ENCODE results near the gene PCTP. TPM values are rescaled to one million over a fixed set of nuclear protein-coding genes. Genes with fewer than 3 reads are reported as not detected.

The PCTP gene
- total RNA-seq (1 to 10 TPM; 1.5 to 8.8 TPM), total RNA-seq (3.5 to 10.2 reads per million in 2 donors)

DNA sequence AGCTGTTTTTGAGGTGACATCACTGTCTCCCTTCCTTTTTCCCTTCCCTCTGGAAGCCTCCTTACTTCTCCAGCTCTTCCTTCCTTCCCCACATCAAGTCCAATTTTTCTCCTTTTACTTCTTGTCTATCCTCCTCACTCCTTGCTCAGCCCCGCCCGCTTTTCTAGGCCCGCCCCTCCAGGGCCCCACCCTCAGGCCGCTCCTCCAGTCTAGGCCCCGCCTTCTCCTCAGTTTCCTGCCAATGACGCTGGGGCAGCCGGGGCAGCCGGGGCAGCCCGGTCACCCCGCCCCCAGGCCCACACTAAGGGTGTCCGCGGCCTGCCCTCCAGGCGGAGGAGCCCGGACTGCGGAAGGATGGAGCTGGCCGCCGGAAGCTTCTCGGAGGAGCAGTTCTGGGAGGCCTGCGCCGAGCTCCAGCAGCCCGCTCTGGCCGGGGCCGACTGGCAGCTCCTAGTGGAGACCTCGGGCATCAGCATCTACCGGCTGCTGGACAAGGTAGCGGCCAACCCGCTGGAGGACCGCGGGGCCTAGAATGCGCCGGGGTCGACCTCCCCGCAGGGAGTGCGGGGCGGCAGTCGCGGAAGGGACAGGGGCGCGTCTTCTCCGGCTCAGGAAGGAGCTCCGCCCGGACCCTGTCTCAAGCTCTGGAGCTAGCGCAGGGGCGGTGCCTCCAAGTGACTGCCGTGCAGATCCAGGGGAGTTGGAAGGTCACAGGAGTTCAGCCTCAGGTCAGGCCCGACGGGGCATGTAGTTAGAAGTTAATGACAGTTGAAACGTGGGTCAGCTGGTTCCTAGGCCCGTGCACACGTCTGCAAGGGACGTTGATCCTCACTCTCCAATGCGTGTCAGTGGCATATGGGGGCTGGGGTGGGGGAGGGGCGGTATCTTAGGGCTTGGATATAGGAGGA lies at the start of gene PCTP:
Gene PCTP (plus strand): TSS at position 302 of the 908 bp plus-strand sequence. CDS start 53 bp downstream, at position 355.
- Mint-ChIP-seq H3K4me3 (peak within 1 kb of the TSS; percentile 87), H3K27me3 (peaks cover 22% of the 10 kb centered on the region), H3K27ac (peak within 1 kb of the TSS; percentile 29), H3K4me1 (peaks cover 9% of the 10 kb centered on the region), H3K36me3 (ENCODE audit: low read depth) (no peaks in the 10 kb centered on the region)
- ATAC-seq (peak; percentile 98), DNase-seq (peak; percentile 60 to 69 (median 64))
- no peaks in the 10 kb centered on the region for H3K9me3 ChIP-seq (ENCODE audit: control insufficient read depth, low read length, poor library complexity, severe bottlenecking)

- H3K4me3 Mint-ChIP-seq, result no peak overlapping the region
- no peak for DNase-seq
- H3K4me1 Mint-ChIP-seq, result no peaks in the 10 kb centered on the region
- no peak for ATAC-seq
- H3K27me3 Mint-ChIP-seq, result peaks cover 59% of the 10 kb centered on the region
- H3K27ac Mint-ChIP-seq, result no peak overlapping the region
- H3K36me3 Mint-ChIP-seq (ENCODE audit: low read depth), result peaks cover 2% of the 10 kb centered on the region
- H3K9me3 ChIP-seq (ENCODE audit: control insufficient read depth, low read length, poor library complexity, severe bottlenecking), result no peaks in the 10 kb centered on the region
These were observed 48.7 kb upstream of the PCTP start for GRCh38 chr17:55702150-55702549.

- Mint-ChIP-seq H3K4me3 (no peak overlapping the region), H3K4me1 (peaks cover 3% of the 10 kb centered on the region), H3K36me3 (ENCODE audit: low read depth) (peaks cover 2% of the 10 kb centered on the region), H3K27ac (no peak overlapping the region), H3K27me3 (peaks cover 60% of the 10 kb centered on the region)
- H3K9me3 ChIP-seq (ENCODE audit: control insufficient read depth, low read length, poor library complexity, severe bottlenecking), result no peaks in the 10 kb centered on the region
- DNase-seq (no peak), ATAC-seq (no peak)
These were observed 46.5 kb upstream of the PCTP start for GRCh38 chr17:55704401-55704800.

DNA sequence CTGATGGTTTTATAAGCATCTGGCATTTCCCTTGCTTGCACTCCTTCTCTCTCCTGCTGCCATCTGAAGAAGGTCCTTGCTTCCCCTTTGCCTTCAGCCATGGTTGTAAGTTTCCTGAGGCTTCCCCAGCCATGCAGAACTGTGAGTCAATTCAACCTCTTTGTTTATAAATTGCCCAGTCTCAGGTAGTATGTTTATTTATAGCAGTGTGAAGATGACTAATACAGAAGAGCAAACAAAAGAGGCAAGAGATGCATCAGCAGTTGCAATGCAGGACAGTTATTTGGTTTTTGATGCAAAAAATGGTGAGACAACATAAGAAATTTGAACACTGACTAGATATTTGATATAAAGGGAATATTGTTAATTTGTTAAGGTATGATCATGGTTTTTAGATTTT lies 45.0 kb upstream of the PCTP start:
- ATAC-seq (no peak), DNase-seq (no peak)

DNA sequence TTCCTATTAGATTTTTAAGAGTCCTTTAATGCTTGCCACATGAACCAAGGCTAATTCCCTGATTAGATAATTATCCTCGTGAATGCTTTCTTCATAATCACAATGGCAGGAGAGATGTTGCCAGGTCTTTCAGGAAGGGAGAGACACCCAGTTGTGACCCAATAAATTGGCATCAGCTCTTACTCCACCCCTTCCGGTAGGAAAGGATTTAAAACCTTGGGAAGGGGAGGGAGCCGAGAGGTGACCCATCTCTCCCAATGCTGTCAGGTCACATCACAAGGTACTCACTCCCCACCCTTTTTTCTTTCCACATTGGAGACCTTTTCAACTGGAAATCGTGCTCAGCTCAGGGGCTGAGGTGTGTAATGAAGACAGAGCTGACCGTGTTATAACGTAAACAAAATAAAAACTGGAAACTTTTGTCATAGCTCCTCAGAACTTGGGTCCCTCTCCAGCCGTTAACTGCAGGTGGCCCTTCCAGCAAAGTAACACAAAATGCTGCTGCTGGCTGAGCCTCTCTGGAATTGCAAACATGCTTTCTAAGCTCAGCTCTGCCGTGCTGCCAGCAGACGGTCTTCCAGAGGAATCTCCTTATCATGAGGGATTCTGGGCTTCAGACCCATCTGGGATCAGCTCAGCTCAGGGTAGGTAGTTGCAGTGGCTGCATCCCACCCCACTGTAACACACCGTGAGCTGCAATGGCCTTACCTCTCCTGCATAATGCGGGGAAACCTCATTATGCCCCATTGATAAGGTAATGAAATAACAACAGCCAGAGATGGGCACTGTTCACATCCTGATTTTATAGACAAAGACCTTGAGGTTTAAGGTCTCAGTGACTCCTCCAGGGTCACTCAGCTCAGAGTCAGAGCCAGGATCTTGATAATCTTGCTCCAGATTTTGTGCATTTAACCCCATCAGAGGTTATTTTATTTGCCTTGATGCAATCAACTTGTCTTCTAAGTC lies 43.8 kb upstream of the PCTP start:
- no peak overlapping the region for H3K4me3 Mint-ChIP-seq
- peaks cover 63% of the 10 kb centered on the region for H3K27me3 Mint-ChIP-seq
- DNase-seq, result no peak
- no peaks in the 10 kb centered on the region for H3K36me3 Mint-ChIP-seq (ENCODE audit: low read depth)
- H3K27ac Mint-ChIP-seq, result no peak overlapping the region
- ATAC-seq, result no peak
- H3K4me1 Mint-ChIP-seq, result peaks cover 3% of the 10 kb centered on the region
- no peaks in the 10 kb centered on the region for H3K9me3 ChIP-seq (ENCODE audit: control insufficient read depth, low read length, poor library complexity, severe bottlenecking)

More for the DNA sequence above, 45.0 kb upstream of the PCTP start:
- Mint-ChIP-seq H3K27me3 (peaks cover 59% of the 10 kb centered on the region), H3K36me3 (ENCODE audit: low read depth) (peaks cover 2% of the 10 kb centered on the region), H3K4me3 (no peak overlapping the region), H3K27ac (no peak overlapping the region), H3K4me1 (peaks cover 3% of the 10 kb centered on the region)
- no peaks in the 10 kb centered on the region for H3K9me3 ChIP-seq (ENCODE audit: control insufficient read depth, low read length, poor library complexity, severe bottlenecking)

DNA sequence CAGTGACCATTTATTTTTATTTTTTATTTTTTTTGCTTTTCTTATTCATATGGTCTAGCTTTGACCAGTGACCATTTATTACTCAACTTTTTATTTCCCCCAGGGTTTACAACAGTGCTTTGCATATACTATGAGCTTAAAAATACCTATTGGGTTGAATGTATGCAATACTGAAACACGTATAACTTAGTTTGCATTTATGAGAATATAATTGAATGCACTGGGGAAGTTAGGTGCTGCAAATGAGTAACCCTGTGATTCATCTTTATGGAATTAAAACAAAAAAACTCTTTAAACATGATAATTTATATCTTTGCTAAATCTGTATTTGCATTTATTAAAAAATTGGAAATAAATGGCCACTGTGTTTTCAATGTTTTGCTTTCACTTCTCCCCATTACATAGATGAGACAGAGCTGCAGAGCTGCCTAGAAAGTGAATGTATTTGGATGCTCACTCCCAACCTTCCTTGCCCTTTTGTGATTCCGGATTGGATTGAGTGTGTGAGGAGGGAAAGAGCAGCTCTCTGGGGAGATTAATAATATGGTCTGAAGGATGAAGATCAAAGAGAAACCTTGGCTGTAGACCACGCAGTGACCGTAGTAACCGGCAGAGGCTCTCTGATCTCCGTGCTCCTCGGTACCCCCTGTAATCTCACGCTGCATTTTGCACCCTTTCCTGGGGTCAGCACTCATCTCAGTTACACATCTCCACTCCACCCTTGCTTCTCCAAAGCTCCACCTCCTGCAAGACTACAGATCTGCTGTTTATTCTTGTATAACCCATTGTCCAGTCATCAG lies 42.5 kb upstream of the PCTP start:
- Mint-ChIP-seq H3K27me3 (peaks cover 68% of the 10 kb centered on the region), H3K27ac (no peak overlapping the region), H3K36me3 (ENCODE audit: low read depth) (no peaks in the 10 kb centered on the region), H3K4me1 (peaks cover 3% of the 10 kb centered on the region), H3K4me3 (no peak overlapping the region)
- no peak for ATAC-seq
- H3K9me3 ChIP-seq (ENCODE audit: control insufficient read depth, low read length, poor library complexity, severe bottlenecking), result no peaks in the 10 kb centered on the region
- DNase-seq, result no peak

- ATAC-seq (no peak), DNase-seq (no peak)
- Mint-ChIP-seq H3K27me3 (peaks cover 57% of the 10 kb centered on the region), H3K27ac (no peak overlapping the region), H3K4me1 (peaks cover 3% of the 10 kb centered on the region), H3K4me3 (no peak overlapping the region), H3K36me3 (ENCODE audit: low read depth) (no peaks in the 10 kb centered on the region)
- no peaks in the 10 kb centered on the region for H3K9me3 ChIP-seq (ENCODE audit: control insufficient read depth, low read length, poor library complexity, severe bottlenecking)
These were observed 41.4 kb upstream of the PCTP start for GRCh38 chr17:55709440-55709839.

DNA sequence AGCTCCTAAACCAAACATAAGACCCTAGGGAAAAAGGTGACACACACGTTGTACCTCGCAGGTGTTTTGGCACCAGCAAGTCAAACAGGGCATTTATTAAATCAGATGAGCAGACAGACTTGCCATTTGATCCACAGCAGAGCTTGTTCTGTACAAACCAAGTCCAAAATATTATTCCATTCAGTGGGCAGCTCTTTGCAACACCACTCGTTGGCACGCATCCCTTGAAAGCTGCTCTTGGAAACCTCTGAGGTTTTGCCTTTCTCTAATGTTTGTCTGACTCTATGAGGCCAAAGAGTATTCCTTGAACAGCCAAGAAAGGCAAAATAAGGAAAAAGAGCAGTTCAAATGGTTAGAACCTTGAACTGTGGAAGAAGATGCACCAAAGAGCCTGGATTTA lies 40.9 kb upstream of the PCTP start:
- Mint-ChIP-seq H3K27me3 (peaks cover 53% of the 10 kb centered on the region), H3K4me3 (no peak overlapping the region), H3K27ac (no peak overlapping the region), H3K4me1 (peaks cover 3% of the 10 kb centered on the region), H3K36me3 (ENCODE audit: low read depth) (no peaks in the 10 kb centered on the region)
- no peaks in the 10 kb centered on the region for H3K9me3 ChIP-seq (ENCODE audit: control insufficient read depth, low read length, poor library complexity, severe bottlenecking)
- ATAC-seq (no peak), DNase-seq (no peak)

DNA sequence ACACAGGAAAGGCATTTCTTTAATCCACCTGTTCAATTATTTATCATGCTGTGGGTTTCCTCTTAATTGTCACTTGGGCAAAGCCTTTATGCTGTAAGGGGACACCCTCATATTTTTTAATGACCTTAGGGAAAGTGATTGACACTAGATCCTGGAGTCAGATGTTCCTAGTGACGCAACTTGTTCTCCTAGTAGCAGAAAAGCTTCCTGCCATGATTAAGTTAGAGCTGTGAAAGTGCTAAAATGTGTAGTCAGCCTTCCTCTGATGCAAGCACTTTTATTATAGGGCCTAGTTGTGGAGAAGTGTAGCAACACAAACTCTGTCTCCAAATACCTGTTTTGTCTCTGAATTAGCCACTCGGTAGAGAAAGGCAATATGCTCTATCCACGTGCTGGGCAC lies 40.4 kb upstream of the PCTP start:
- peaks cover 3% of the 10 kb centered on the region for H3K4me1 Mint-ChIP-seq
- H3K27me3 Mint-ChIP-seq, result peaks cover 53% of the 10 kb centered on the region

GRCh38 chr17:55710829-55711496 lies 39.9 kb upstream of the PCTP start:
- H3K27me3 Mint-ChIP-seq, result peaks cover 49% of the 10 kb centered on the region

More for the DNA sequence above, 40.4 kb upstream of the PCTP start:
- ATAC-seq (no peak), DNase-seq (no peak)
- H3K9me3 ChIP-seq (ENCODE audit: control insufficient read depth, low read length, poor library complexity, severe bottlenecking), result no peaks in the 10 kb centered on the region
- no peak overlapping the region for H3K27ac Mint-ChIP-seq
- no peaks in the 10 kb centered on the region for H3K36me3 Mint-ChIP-seq (ENCODE audit: low read depth)
- no peak overlapping the region for H3K4me3 Mint-ChIP-seq

DNA sequence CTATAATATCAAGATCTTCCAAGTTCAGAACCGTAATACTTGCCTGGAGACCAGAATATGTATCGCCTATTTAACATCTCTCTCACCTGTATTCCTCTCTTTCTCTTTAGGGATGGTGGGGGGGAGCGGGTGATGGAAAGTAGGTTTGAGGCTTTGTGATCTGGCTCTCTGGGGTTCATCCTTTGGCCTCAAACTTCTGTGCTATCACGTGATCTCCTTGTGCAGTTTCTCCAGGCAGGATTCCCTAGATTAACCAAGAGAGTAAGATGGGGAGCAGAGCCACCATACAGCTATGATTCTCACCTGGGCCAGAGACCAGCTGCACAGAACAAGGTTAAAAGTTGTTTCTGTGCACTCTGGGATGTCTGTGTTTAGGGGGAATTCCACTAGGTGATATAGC lies 33.4 kb upstream of the PCTP start:
- ATAC-seq, result no peak
- H3K27me3 Mint-ChIP-seq, result peaks cover 39% of the 10 kb centered on the region
- no peaks in the 10 kb centered on the region for H3K36me3 Mint-ChIP-seq (ENCODE audit: low read depth)
- no peaks in the 10 kb centered on the region for H3K9me3 ChIP-seq (ENCODE audit: control insufficient read depth, low read length, poor library complexity, severe bottlenecking)
- H3K4me3 Mint-ChIP-seq, result no peak overlapping the region
- H3K27ac Mint-ChIP-seq, result no peak overlapping the region
- DNase-seq, result no peak
- peaks cover 2% of the 10 kb centered on the region for H3K4me1 Mint-ChIP-seq

More at GRCh38 chr17:55710829-55711496, 39.9 kb upstream of the PCTP start:
- H3K4me3 Mint-ChIP-seq, result no peak overlapping the region
- ATAC-seq (no peak), DNase-seq (no peak)
- no peak overlapping the region for H3K27ac Mint-ChIP-seq
- H3K36me3 Mint-ChIP-seq (ENCODE audit: low read depth), result no peaks in the 10 kb centered on the region
- H3K4me1 Mint-ChIP-seq, result peaks cover 3% of the 10 kb centered on the region
- H3K9me3 ChIP-seq (ENCODE audit: control insufficient read depth, low read length, poor library complexity, severe bottlenecking), result no peaks in the 10 kb centered on the region

Measured in T-helper 17 cell (primary cell).